ENCODE results near the gene MRPL4. TPM values are rescaled to one million over a fixed set of nuclear protein-coding genes. Genes with fewer than 3 reads are reported as not detected.

MRPL4 gene
- total and polyA plus RNA-seq, 2 of the 13 experiments (the other 11 are each of a cell fraction or from before 2014, with no cell fraction given) = 40.6 to 42.5 TPM

DNA sequence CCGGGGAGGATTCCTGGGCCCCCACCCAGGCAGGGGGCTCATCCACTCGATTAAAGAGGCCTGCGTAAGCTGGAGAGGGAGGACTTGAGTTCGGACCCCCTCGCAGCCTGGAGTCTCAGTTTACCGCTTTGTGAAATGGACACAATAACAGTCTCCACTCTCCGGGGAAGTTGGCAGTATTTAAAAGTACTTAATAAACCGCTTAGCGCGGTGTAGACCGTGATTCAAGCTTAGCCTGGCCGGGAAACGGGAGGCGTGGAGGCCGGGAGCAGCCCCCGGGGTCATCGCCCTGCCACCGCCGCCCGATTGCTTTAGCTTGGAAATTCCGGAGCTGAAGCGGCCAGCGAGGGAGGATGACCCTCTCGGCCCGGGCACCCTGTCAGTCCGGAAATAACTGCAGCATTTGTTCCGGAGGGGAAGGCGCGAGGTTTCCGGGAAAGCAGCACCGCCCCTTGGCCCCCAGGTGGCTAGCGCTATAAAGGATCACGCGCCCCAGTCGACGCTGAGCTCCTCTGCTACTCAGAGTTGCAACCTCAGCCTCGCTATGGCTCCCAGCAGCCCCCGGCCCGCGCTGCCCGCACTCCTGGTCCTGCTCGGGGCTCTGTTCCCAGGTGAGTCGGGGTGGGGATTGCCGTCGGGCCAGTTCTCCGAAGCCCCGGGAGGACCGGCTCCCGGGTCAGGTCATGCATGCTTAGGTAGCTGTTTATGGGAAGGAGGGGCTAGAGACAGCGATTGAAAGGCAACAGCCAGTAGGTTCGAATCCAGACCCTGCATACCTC is 18.8 kb downstream of the MRPL4 start, which contains the start of gene ICAM1 (continued):
- no peak for TF ChIP-seq ZNF83 (CRISPR knock-in tag; IDR thresholded peaks at IDR 0.05; ENCODE audit: borderline replicate concordance)
- peak; percentile 70 for TF ChIP-seq TEAD3 (CRISPR knock-in tag; optimal IDR thresholded peaks at IDR 0.05; ENCODE audit: borderline replicate concordance)
- no peak for TF ChIP-seq ZNF660 (CRISPR knock-in tag; IDR thresholded peaks at IDR 0.05; ENCODE audit: borderline replicate concordance, low read depth)
- peak; percentile 48; the same call in 1 of the 2 replicates for TF ChIP-seq ARID2 (CRISPR knock-in tag; IDR thresholded peaks at IDR 0.05; ENCODE audit: borderline replicate concordance)
- TF ChIP-seq, protein P1, sequence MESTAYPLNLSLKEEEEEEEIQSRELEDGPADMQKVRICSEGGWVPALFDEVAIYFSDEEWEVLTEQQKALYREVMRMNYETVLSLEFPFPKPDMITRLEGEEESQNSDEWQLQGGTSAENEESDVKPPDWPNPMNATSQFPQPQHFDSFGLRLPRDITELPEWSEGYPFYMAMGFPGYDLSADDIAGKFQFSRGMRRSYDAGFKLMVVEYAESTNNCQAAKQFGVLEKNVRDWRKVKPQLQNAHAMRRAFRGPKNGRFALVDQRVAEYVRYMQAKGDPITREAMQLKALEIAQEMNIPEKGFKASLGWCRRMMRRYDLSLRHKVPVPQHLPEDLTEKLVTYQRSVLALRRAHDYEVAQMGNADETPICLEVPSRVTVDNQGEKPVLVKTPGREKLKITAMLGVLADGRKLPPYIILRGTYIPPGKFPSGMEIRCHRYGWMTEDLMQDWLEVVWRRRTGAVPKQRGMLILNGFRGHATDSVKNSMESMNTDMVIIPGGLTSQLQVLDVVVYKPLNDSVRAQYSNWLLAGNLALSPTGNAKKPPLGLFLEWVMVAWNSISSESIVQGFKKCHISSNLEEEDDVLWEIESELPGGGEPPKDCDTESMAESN (CRISPR knock-in tag; conservative IDR thresholded peaks at IDR 0.05) = peak; percentile 78
- TF ChIP-seq, protein P2, sequence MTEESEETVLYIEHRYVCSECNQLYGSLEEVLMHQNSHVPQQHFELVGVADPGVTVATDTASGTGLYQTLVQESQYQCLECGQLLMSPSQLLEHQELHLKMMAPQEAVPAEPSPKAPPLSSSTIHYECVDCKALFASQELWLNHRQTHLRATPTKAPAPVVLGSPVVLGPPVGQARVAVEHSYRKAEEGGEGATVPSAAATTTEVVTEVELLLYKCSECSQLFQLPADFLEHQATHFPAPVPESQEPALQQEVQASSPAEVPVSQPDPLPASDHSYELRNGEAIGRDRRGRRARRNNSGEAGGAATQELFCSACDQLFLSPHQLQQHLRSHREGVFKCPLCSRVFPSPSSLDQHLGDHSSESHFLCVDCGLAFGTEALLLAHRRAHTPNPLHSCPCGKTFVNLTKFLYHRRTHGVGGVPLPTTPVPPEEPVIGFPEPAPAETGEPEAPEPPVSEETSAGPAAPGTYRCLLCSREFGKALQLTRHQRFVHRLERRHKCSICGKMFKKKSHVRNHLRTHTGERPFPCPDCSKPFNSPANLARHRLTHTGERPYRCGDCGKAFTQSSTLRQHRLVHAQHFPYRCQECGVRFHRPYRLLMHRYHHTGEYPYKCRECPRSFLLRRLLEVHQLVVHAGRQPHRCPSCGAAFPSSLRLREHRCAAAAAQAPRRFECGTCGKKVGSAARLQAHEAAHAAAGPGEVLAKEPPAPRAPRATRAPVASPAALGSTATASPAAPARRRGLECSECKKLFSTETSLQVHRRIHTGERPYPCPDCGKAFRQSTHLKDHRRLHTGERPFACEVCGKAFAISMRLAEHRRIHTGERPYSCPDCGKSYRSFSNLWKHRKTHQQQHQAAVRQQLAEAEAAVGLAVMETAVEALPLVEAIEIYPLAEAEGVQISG (CRISPR knock-in tag; IDR thresholded peaks at IDR 0.05) = peak; percentile 85
- peak; percentile 98 for TF ChIP-seq SAP130 (CRISPR knock-in tag; IDR thresholded peaks at IDR 0.05; ENCODE audit: low read depth)
- TF ChIP-seq ZFP1 (CRISPR knock-in tag; IDR thresholded peaks at IDR 0.05) = 0 out of 2 replicates have a peak, but pooled peaks have one; percentile 24
- peak; percentile 74; the same call in 1 of the 2 replicates for TF ChIP-seq ZNF124 (CRISPR knock-in tag; IDR thresholded peaks at IDR 0.05)
- TF ChIP-seq, protein P3, sequence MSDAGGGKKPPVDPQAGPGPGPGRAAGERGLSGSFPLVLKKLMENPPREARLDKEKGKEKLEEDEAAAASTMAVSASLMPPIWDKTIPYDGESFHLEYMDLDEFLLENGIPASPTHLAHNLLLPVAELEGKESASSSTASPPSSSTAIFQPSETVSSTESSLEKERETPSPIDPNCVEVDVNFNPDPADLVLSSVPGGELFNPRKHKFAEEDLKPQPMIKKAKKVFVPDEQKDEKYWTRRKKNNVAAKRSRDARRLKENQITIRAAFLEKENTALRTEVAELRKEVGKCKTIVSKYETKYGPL (CRISPR knock-in tag; IDR thresholded peaks at IDR 0.05) = no peak; the same call in 1 of the 2 replicates
- TF ChIP-seq TEAD2 (CRISPR knock-in tag; IDR thresholded peaks at IDR 0.05) = no peak
- TF ChIP-seq GTF3A (CRISPR knock-in tag; conservative IDR thresholded peaks at IDR 0.05) = no peak
- TF ChIP-seq ZNF672 (CRISPR knock-in tag; IDR thresholded peaks at IDR 0.05) = no peak
- peak; percentile 83 for TF ChIP-seq MED13 (CRISPR knock-in tag; IDR thresholded peaks at IDR 0.05)
- peak; percentile 79 for TF ChIP-seq ZFP90 (CRISPR knock-in tag; IDR thresholded peaks at IDR 0.05; ENCODE audit: borderline replicate concordance)
- no peak for TF ChIP-seq CHCHD3 (CRISPR knock-in tag; IDR thresholded peaks at IDR 0.05)
- TF ChIP-seq FOXM1 (CRISPR knock-in tag; IDR thresholded peaks at IDR 0.05) = no peak
- TF ChIP-seq GFI1 (CRISPR knock-in tag; IDR thresholded peaks at IDR 0.05; ENCODE audit: borderline replicate concordance) = peak; percentile 88
- peak; percentile 78 for TF ChIP-seq IRF2 (CRISPR knock-in tag; IDR thresholded peaks at IDR 0.05)
- TF ChIP-seq, protein P4, sequence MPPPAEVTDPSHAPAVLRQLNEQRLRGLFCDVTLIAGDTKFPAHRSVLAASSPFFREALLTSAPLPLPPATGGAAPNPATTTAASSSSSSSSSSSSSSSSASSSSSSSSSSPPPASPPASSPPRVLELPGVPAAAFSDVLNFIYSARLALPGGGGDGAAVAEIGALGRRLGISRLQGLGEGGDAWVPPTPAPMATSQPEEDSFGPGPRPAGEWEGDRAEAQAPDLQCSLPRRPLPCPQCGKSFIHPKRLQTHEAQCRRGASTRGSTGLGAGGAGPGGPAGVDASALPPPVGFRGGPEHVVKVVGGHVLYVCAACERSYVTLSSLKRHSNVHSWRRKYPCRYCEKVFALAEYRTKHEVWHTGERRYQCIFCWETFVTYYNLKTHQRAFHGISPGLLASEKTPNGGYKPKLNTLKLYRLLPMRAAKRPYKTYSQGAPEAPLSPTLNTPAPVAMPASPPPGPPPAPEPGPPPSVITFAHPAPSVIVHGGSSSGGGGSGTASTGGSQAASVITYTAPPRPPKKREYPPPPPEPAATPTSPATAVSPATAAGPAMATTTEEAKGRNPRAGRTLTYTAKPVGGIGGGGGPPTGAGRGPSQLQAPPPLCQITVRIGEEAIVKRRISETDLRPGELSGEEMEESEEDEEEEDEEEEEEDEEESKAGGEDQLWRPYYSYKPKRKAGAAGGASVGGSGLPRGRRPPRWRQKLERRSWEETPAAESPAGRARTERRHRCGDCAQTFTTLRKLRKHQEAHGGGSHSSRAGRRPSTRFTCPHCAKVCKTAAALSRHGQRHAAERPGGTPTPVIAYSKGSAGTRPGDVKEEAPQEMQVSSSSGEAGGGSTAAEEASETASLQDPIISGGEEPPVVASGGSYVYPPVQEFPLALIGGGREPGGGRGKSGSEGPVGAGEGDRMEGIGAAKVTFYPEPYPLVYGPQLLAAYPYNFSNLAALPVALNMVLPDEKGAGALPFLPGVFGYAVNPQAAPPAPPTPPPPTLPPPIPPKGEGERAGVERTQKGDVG (CRISPR knock-in tag; IDR thresholded peaks at IDR 0.05; ENCODE audit: borderline replicate concordance) = no peak
- TF ChIP-seq SP2 (CRISPR knock-in tag; IDR thresholded peaks at IDR 0.05) = peak; percentile 67
- no peak for TF ChIP-seq XBP1 (CRISPR knock-in tag; IDR thresholded peaks at IDR 0.05)

Measured in HepG2 (cell line).